22Rv1 (cell line): ENCODE data around the gene NHERF2.

Experiments used
- CTCF ChIP-seq: fragments of 450-650 bp; IDR thresholded peaks from 2 replicates; pipeline ENCODE4 v1.5.1; 2017; ENCODE audit warnings: mild to moderate bottlenecking
- ZFX ChIP-seq: fragments of 450-650 bp; IDR thresholded peaks from 2 replicates; pipeline ENCODE4 v1.6.1; 2017; ENCODE audit warnings: antibody characterized with exemption, borderline replicate concordance

- TF ChIP-seq ZFX, result no peak
- no peak for TF ChIP-seq CTCF
These were observed 53.3 kb downstream of the NHERF2 start for GRCh38 chr16:2079991-2080390.
